Measurements from ENCODE around the gene SCT. TPM values are rescaled to one million over a fixed set of nuclear protein-coding genes. Genes with fewer than 3 reads are reported as not detected.

The SCT gene
- total RNA-seq, 2 donors from 2014 or later = 1.1 to 3.2 TPM

DNA sequence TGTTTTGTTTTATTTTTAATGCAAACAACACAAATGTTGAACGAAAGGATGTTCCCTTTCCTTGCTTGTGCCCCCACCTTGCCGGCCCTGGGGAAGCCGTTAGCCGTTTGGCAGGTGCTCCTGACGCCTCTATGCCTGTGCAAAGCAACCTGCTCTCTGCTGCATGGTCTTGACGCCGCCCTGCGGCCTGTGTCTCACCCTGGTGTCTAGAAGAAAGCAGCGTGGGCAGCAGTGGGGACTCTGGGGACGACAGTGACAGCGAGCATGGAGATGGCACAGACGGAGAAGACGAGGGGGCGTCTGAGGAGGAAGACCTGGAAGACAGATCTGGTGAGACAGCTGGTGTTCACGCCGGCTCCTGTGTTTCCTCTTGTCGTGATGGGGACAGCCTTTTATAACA, 45.2 kb downstream of the SCT start:
- Histone ChIP-seq H3K4me1 (peaks cover 8% of the 10 kb centered on the region), H3K9me3 (no peaks in the 10 kb centered on the region), H3K27me3 (no peaks in the 10 kb centered on the region), H3K36me3 (peaks cover 7% of the 10 kb centered on the region), H3K9ac (ENCODE audit: low read depth in 2 of 2, low read length in 2 of 2) (no peak overlapping the region), H3K4me3 (no peak overlapping the region), H3K27ac (no peak overlapping the region)
- no peak for TF ChIP-seq CTCF (IDR thresholded peaks at IDR 0.05)
- intact Hi-C loops (cut with DNase I) = no loop called here
- no peak for DNase-seq

- Histone ChIP-seq H3K9me3 (no peaks in the 10 kb centered on the region), H3K36me3 (peaks cover 3% of the 10 kb centered on the region), H3K27ac (no peak overlapping the region), H3K4me1 (peaks cover 8% of the 10 kb centered on the region), H3K9ac (ENCODE audit: low read depth in 2 of 2, low read length in 2 of 2) (no peak overlapping the region), H3K27me3 (no peaks in the 10 kb centered on the region), H3K4me3 (no peak overlapping the region)
- intact Hi-C loops (cut with DNase I) = no loop called here
- DNase-seq = no peak
- no peak for TF ChIP-seq CTCF (IDR thresholded peaks at IDR 0.05)
Measured at GRCh38 chr11:581342-581741, 45.6 kb downstream of the SCT start.

DNA sequence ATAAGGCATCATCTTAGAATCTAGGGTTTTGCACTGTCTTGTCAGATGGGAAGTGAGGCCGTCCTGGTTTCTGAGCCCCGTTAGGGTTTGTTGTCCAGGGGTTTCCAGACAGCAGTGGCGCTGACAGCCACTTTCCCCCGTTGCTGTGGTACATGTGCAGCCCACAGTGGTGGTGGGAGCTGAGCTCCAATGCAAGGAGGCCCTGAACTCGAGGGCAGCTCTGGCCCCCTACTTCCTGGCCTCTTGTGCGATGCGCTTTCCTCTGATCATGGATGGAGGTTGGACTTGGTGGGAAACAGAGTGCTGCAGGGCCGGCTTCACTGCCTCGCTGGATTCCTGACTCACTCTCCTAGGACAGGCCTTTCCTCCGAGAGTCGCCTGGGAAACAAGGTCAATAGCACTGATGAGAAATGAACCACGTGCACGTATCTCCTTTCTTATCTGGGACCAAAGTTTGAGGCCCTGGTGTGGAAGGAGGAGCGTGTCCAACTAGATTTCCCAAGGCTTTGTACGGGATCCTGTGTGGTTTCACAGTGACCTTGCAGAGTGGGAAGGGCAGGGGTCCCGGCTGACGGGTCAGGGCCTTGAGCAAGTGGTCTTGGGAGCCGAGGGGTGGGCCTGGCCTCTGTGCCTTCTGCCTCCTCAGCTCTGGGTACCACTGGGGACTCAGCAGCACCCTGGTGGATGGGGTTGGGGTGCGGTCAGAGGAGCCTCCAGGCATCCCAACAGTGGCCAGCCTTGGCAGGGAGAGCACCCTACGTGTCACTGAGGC, 47.0 kb downstream of the SCT start:
- H3K9me3 ChIP-seq = no peaks in the 10 kb centered on the region
- H3K4me1 ChIP-seq = peaks cover 9% of the 10 kb centered on the region
- DNase-seq = no peak
- no peak for TF ChIP-seq CTCF (IDR thresholded peaks at IDR 0.05)
- H3K27ac ChIP-seq = no peak overlapping the region
- no peak overlapping the region for H3K4me3 ChIP-seq
- H3K27me3 ChIP-seq = no peaks in the 10 kb centered on the region
- intact Hi-C loops (cut with DNase I) = loop anchor here (5.0 kb wide), 1 partner anchor 37 kb away; the partner anchor contains the start of gene IRF7
- no peak overlapping the region for H3K9ac ChIP-seq (ENCODE audit: low read depth in 2 of 2, low read length in 2 of 2)
- no peaks in the 10 kb centered on the region for H3K36me3 ChIP-seq

DNA sequence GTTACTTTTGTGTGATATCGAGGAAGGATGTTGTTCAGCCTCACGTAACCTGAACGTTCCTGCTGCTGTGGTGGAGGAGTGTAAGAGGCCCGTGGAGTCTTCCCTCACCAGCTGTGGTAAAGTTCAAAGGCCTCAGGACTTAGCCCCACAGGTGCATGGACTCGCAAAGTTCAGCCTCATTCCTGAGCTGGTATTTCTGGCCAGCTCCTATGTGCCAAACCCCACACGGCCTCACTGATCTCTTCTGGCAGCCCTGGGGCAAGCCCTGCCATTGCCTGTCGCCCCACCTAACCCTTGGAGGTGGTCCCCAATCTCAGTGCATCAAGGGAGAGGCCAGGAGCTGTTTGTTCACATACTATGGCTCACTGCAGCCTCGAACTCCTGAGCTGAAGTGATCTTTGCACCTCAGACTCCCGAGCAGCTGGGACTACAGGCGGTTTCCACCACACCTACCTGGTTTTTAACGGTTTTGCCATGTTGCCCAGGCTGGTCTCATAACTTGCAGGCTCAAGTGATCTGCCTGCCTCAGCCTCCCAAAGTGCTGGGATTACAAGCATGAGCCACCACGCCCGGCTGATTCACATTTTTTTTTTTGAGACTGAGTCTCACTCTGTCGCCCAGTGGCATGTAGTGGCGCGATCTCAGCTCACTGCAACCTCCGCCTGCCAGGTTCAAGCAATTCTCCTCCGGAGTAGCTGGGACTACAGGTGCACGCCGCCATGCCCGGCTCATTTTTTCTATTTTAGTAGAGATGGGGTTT, 48.5 kb downstream of the SCT start:
- peak overlapping the region in 1 of 2 donors; percentile 62 for H3K9ac ChIP-seq (ENCODE audit: low read depth in 2 of 2, low read length in 2 of 2)
- H3K4me1 ChIP-seq = peaks cover 16% of the 10 kb centered on the region
- no peak overlapping the region for H3K4me3 ChIP-seq
- no peak for TF ChIP-seq CTCF (IDR thresholded peaks at IDR 0.05)
- no peaks in the 10 kb centered on the region for H3K27me3 ChIP-seq
- DNase-seq = no peak
- intact Hi-C loops (cut with DNase I) = loop anchor here (5.0 kb wide), 1 partner anchor 39 kb away; the partner anchor contains the start of gene IRF7
- no peaks in the 10 kb centered on the region for H3K36me3 ChIP-seq
- H3K27ac ChIP-seq = no peak overlapping the region
- H3K9me3 ChIP-seq = no peaks in the 10 kb centered on the region

DNA sequence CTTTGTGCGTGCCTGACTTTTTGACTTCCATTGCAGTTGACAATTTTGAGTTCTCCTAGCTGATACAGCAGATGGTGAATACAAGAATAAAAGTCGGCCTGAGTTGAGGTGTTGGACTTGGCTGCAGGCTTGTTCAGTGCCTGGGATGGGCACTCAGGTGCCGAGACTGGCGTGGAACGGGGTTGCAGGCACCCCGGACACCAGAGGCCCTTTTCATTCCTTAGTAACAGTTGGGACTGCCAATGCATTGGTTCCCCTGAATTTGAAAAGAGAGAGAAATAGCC, 49.4 kb downstream of the SCT start:
- H3K4me1 ChIP-seq = peaks cover 16% of the 10 kb centered on the region
- H3K27me3 ChIP-seq = no peaks in the 10 kb centered on the region
- H3K27ac ChIP-seq = no peak overlapping the region
- TF ChIP-seq CTCF (IDR thresholded peaks at IDR 0.05) = no peak
- H3K9ac ChIP-seq (ENCODE audit: low read depth in 2 of 2, low read length in 2 of 2) = peak overlapping the region; percentile 62 to 92
- no peaks in the 10 kb centered on the region for H3K9me3 ChIP-seq
- no peaks in the 10 kb centered on the region for H3K36me3 ChIP-seq
- intact Hi-C loops (cut with DNase I) = loop anchor here (5.0 kb wide), 1 partner anchor 40 kb away; the partner anchor contains the start of gene IRF7
- no peak for DNase-seq
- H3K4me3 ChIP-seq = peak overlapping the region; percentile 78

All from colonic mucosa (tissue), 4 donors.